Measurements from ENCODE around the gene GNAI2. TPM values are rescaled to one million over a fixed set of nuclear protein-coding genes. Genes with fewer than 3 reads are reported as not detected.
A peak's percentile ranks its signal among the peaks of the same experiment; 100 is the strongest.

Gene GNAI2
- total and polyA plus RNA-seq, 12 donors = 107 to 270 (median 146) TPM

DNA sequence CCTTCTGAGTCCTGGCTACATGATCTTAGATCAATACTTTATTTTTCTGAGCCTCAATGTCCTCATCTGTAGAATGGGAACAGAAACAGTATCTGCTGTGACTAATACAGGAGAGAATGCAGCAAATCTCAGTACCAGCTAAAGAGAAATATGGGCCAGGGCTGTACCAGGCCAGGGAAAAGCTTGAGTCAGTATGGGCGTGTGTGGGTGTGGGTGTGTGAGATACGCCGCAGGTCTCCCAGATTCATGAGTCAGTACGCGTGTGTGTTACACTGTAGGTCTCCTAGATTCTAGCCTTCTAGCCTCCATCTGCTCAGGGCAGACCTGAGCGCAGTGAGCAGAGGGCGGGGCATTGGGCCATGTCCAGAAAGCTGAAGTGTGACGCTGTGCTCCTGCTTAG lies 15.2 kb downstream of the GNAI2 start:
- peaks cover 0 to 94% (median 23%) of the 10 kb centered on the region in 9 donors for H3K36me3 ChIP-seq
- H3K9me3 ChIP-seq = no peaks in the 10 kb centered on the region
- H3K4me3 ChIP-seq = no peak overlapping the region
- H3K27ac ChIP-seq = peak overlapping the region in 9 of 10 donors; percentile 53 to 100 (median 93)
- TF ChIP-seq, protein P1, sequence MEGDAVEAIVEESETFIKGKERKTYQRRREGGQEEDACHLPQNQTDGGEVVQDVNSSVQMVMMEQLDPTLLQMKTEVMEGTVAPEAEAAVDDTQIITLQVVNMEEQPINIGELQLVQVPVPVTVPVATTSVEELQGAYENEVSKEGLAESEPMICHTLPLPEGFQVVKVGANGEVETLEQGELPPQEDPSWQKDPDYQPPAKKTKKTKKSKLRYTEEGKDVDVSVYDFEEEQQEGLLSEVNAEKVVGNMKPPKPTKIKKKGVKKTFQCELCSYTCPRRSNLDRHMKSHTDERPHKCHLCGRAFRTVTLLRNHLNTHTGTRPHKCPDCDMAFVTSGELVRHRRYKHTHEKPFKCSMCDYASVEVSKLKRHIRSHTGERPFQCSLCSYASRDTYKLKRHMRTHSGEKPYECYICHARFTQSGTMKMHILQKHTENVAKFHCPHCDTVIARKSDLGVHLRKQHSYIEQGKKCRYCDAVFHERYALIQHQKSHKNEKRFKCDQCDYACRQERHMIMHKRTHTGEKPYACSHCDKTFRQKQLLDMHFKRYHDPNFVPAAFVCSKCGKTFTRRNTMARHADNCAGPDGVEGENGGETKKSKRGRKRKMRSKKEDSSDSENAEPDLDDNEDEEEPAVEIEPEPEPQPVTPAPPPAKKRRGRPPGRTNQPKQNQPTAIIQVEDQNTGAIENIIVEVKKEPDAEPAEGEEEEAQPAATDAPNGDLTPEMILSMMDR (IDR thresholded peaks at IDR 0.05) = no peak
- intact Hi-C loops (cut with DNase I) = no loop called here
- WGBS, 2 donors = 72 to 83% methylated on average over 8 of the region's 8 CpGs
- ATAC-seq (peak in 1 of 8 donors; percentile 18), DNase-seq (no peak)
- no peaks in the 10 kb centered on the region for H3K27me3 ChIP-seq
- peaks cover 55 to 100% (median 98%) of the 10 kb centered on the region in 9 donors for H3K4me1 ChIP-seq

DNA sequence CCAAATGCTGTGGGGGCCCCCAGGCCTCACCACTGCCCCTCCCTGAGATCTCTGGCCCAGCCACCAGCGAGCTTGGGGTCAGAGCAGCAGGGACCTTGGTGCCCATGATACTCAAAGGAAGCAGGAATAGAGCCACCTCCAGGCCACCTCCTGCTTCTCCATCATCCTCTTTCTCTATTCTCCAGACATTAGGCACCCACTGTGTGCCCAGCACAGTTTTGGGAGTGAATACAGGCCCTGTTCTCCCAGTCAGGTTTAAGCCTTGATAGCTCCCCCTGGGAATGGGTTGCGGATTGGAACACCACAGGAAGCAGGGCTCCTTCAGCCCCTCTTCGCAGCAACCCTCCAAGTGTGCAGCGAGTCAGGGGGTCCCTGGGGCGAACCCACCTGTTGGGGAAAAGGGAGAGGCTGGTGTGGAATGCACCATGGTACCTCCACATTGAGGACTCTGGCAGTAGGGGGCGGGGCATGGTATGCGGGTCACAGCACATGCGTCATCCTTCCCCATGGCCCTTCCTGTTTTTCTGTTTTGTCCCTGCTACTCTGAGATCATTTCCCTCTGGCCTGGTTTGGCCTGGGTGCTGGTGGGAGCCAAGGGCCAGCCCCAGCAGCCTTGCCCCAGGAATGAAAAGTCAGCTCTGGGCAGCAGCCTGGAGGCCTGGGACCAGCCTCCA lies 18.7 kb downstream of the GNAI2 start:
- Histone ChIP-seq H3K4me1 (peaks cover 42 to 98% (median 76%) of the 10 kb centered on the region in 9 donors), H3K27ac (peak overlapping the region; percentile 73 to 100 (median 93)), H3K4me3 (peak overlapping the region in 1 of 10 donors; percentile 6), H3K9me3 (peaks cover 0 to 7% (median 0%) of the 10 kb centered on the region in 11 donors), H3K36me3 (peaks cover 6 to 100% (median 42%) of the 10 kb centered on the region in 9 donors), H3K27me3 (no peaks in the 10 kb centered on the region)
- WGBS, 2 donors = 58 to 70% methylated on average over 8 of the region's 8 CpGs
- peak; percentile 36 to 82 (median 72) for ATAC-seq
- DNase-seq = peak; percentile 69 to 88
- TF ChIP-seq, protein P1 (IDR thresholded peaks at IDR 0.05) = no peak
- intact Hi-C loops (cut with DNase I) = loop anchor here in 1 of 10 donors (5.0 kb wide), 1 partner anchor 68 kb away; the partner anchor contains the start of gene HYAL2

DNA sequence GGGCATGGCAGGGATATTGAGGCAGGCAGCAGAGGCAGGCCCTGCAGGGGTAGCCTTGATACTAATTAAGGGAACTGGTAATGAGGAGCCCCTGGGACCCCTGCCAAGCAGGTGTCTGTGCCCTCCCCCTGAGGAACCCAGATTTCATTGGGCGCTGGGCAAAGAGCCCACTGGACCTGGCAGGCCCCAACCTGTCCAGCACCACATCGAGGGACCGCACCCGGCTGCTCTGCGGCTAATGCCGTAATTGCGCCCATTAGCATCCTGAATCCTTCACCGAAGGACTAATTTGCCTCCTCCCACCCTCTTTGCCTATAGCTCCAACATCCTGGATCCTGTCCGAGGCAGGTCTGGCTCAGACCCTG lies 19.2 kb downstream of the GNAI2 start:
- TF ChIP-seq, protein P1 (IDR thresholded peaks at IDR 0.05) = no peak
- 72 to 75% methylated on average over 9 of the region's 9 CpGs for WGBS, 2 donors
- Histone ChIP-seq H3K27me3 (no peaks in the 10 kb centered on the region), H3K36me3 (peaks cover 6 to 96% (median 42%) of the 10 kb centered on the region in 9 donors), H3K27ac (peak overlapping the region; percentile 73 to 100 (median 93)), H3K9me3 (peaks cover 0 to 7% (median 0%) of the 10 kb centered on the region in 11 donors), H3K4me3 (peak overlapping the region in 1 of 10 donors; percentile 6), H3K4me1 (peaks cover 39 to 96% (median 75%) of the 10 kb centered on the region in 9 donors)
- ATAC-seq (no peak), DNase-seq (no peak)
- intact Hi-C loops (cut with DNase I) = loop anchor here in 1 of 10 donors (5.0 kb wide), 1 partner anchor 67 kb away; the partner anchor contains the start of gene HYAL2

DNA sequence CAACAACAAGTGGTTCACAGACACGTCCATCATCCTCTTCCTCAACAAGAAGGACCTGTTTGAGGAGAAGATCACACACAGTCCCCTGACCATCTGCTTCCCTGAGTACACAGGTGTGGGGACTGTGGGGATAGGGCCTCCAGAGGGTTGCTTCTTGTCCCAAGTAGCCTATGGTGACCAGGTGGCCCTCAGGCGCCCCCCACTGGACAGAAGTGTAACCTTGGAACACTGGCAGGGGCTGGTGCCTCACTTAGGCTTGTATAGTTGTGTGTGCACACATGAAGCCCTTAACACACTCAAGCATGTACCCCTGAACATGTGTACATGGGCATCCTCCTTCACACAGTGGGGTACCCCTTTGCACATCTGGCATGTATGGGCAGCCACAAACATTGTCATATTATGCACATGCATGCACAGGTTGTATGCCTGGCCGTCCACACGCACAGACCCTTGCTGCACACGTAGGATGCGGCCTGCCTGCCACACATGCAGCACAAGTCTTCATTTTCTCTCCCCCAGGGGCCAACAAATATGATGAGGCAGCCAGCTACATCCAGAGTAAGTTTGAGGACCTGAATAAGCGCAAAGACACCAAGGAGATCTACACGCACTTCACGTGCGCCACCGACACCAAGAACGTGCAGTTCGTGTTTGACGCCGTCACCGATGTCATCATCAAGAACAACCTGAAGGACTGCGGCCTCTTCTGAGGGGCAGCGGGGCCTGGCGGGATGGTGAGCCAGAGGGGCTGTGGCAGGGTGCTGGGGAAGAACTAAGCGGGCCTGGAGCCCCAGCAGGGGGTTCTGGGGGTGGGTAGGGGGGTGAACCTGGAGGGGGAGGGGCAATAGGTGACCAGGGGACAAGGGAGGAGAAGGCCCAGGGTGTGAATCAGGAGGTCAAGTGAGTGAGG lies 21.2 kb downstream of the GNAI2 start:
- DNase-seq = no peak
- Histone ChIP-seq H3K4me1 (peaks cover 41 to 94% (median 67%) of the 10 kb centered on the region in 9 donors), H3K27me3 (no peaks in the 10 kb centered on the region), H3K36me3 (peaks cover 6 to 76% (median 40%) of the 10 kb centered on the region in 9 donors), H3K27ac (peak overlapping the region in 9 of 10 donors; percentile 21 to 100 (median 99)), H3K9me3 (peaks cover 0 to 7% (median 0%) of the 10 kb centered on the region in 11 donors), H3K4me3 (no peak overlapping the region)
- TF ChIP-seq, protein P1 (IDR thresholded peaks at IDR 0.05) = peak; percentile 24 to 64 (median 53)
- intact Hi-C loops (cut with DNase I) = loop anchor here in 1 of 10 donors (5.0 kb wide), 1 partner anchor 65 kb away; the partner anchor contains the start of gene HYAL2
- WGBS, 2 donors = 89 to 91% methylated on average over 20 of the region's 20 CpGs
- ATAC-seq = no peak

Measured in heart right ventricle (tissue), 16 donors.